OCI-LY7 (cell line): ENCODE data around the gene PPP2R5C. TPM values are rescaled to one million over a fixed set of nuclear protein-coding genes. Genes with fewer than 3 reads are reported as not detected.

ENCODE experiments used
- BruUV-seq: library from RNA; stranded (reverse); fragments of 400-500 nt; replicated peaks from 2 replicates; lab custom pipeline; 2021; lab: Mats Ljungman, UMichigan
- CTCF ChIA-PET: fragments of 300-600 bp; sonication (Branson Sonifier 250); formaldehyde crosslinking; loops from one replicate; lab custom pipeline; 2022; ENCODE audit warnings: antibody characterized with exemption; ENCODE audit not compliant: unreplicated experiment; lab: Charles Lee
- POLR2A ChIA-PET: fragments of 300-600 bp; sonication (Branson Sonifier 250); formaldehyde crosslinking; loops from one replicate; lab custom pipeline; 2022; ENCODE audit warnings: antibody characterized with exemption; lab: Charles Lee
- DNase-seq: peaks from one replicate; pipeline ENCODE4 v3.0.0-alpha.2; 2015; ENCODE audit warnings: low spot score
- H2AFZ ChIP-seq: fragments of 200-600 bp; sonication (generic), shearing (Covaris generic); 2 replicates; pipeline ENCODE4 v1.6.1; 2014; ENCODE audit warnings: mild to moderate bottlenecking, antibody characterized with exemption, low read length, moderate library complexity
- H3K27ac ChIP-seq: fragments of 200-600 bp; sonication (generic); 2 replicates; pipeline ENCODE4 v1.5.1; 2014; ENCODE audit warnings: mixed run types, low read depth, mild to moderate bottlenecking, moderate library complexity, low read length, inconsistent platforms; ENCODE audit not compliant: poor library complexity, severe bottlenecking
- H3K36me3 ChIP-seq: fragments of 200-600 bp; sonication (generic); 2 replicates; pipeline ENCODE4 v1.6.1; 2014; ENCODE audit warnings: mild to moderate bottlenecking, antibody characterized with exemption, low read length, moderate library complexity, mixed read lengths; ENCODE audit not compliant: insufficient read depth
- H3K4me1 ChIP-seq: fragments of 200-600 bp; sonication (generic); 2 replicates; pipeline ENCODE4 v1.5.1; 2014; ENCODE audit warnings: mild to moderate bottlenecking, low read length; ENCODE audit not compliant: insufficient read depth, poor library complexity, severe bottlenecking
- H3K4me2 ChIP-seq: fragments of 200-600 bp; sonication (generic); 2 replicates; pipeline ENCODE4 v1.6.1; 2014; ENCODE audit warnings: mild to moderate bottlenecking, low read length
- H3K4me3 ChIP-seq: fragments of 200-600 bp; sonication (generic); 2 replicates; pipeline ENCODE4 v1.5.1; 2014; ENCODE audit warnings: mild to moderate bottlenecking, low read depth, low read length; ENCODE audit not compliant: poor library complexity, severe bottlenecking
- H3K79me2 ChIP-seq: fragments of 200-600 bp; sonication (generic); 2 replicates; pipeline ENCODE4 v1.6.1; 2016; ENCODE audit warnings: low read depth, mild to moderate bottlenecking, low read length, moderate library complexity, mixed read lengths; ENCODE audit not compliant: insufficient read depth
- H3K9me2 ChIP-seq: fragments of 200-600 bp; sonication (generic); 2 replicates; pipeline ENCODE4 v1.6.1; 2016; ENCODE audit warnings: mild to moderate bottlenecking, low read length, mixed read lengths; ENCODE audit not compliant: insufficient read depth
- H3K9me3 ChIP-seq: fragments of 200-600 bp; sonication (generic); 2 replicates; pipeline ENCODE4 v1.6.1; 2014; ENCODE audit warnings: mild to moderate bottlenecking, mixed run types, low read length, mixed read lengths
- H4K20me1 ChIP-seq: fragments of 200-600 bp; sonication (generic); 2 replicates; pipeline ENCODE4 v1.6.1; 2014; ENCODE audit warnings: mild to moderate bottlenecking, antibody characterized with exemption, low read length, moderate library complexity, mixed read lengths; ENCODE audit not compliant: insufficient read depth
- EZH2phosphoT487 ChIP-seq: fragments of 200-600 bp; sonication (generic); IDR thresholded peaks from 2 replicates; pipeline ENCODE4 v1.6.1; 2018; ENCODE audit warnings: low read depth, borderline replicate concordance, mild to moderate bottlenecking, mixed run types, antibody characterized with exemption, low read length, moderate library complexity, mixed read lengths
- intact Hi-C: fragments of 100-400 bp; cut with micrococcal nuclease; formaldehyde crosslinking; loops from one replicate; pipeline ENCODE4 v1.10.0; 2022; ENCODE audit not compliant: unreplicated experiment
- total RNA-seq, 2 experiments: library from RNA; depleted of rRNA in 1 of 2; stranded (reverse); fragments of >200 nt in 1 of 2; shearing (Covaris generic) in 1 of 2; gene quantifications; 2 replicates each; pipeline ENCODE4 v1.2.3, GENCODE V29; 2014 to 2022
- TF ChIP-seq, protein P1 (sequence below): fragments of 200-600 bp; sonication (generic); conservative IDR thresholded peaks from 2 replicates; pipeline ENCODE4 v1.5.1; 2014; ENCODE audit warnings: mild to moderate bottlenecking, antibody characterized with exemption, low read length, moderate library complexity, mixed read lengths

Gene PPP2R5C
- total RNA-seq, 2 experiments from 2014 or later, result 161 to 236 TPM

DNA sequence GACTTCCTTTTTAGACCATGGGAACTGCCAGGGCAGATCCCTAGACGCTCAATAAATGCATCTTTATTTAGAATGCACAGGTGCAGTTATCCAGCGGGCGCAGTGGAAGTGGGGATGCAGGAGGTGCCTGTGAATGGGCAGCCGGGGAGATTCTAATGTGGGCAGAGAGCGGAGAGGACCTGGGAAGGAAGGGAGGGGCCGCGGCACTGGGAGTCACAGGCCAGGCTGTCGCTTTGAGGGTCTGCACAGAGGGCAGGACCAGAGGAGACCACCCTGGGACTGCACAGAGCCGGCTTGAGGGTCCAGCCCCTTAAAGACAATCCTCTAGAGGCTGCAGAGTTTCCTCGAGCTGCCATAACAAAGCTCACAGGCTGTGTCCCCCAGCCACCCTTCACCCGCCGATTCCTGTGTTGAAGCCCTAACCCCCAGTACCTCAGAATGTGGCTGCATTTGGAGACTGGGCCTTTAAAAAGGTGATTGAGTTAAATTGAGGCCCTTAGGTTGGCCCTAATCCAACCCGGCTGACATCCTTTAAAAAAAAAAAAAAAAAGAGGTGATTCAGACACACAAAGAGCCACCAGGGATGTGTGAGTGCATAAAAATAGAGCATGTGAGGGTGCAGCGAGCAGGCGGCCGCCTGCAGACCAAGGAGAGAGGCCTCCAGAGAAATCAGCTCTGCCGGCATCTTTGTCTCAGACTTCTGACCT lies 44.4 kb upstream of the PPP2R5C start:
- BruUV-seq, result no TSS peak
- Histone ChIP-seq H3K36me3 (no peaks in the 10 kb centered on the region), H3K4me3 (no peak overlapping the region), H4K20me1 (no peaks in the 10 kb centered on the region), H3K4me2 (no peak overlapping the region), H3K9me3 (no peaks in the 10 kb centered on the region), H3K27ac (no peak overlapping the region), H3K4me1 (peaks cover 5% of the 10 kb centered on the region), H3K9me2 (no peaks in the 10 kb centered on the region), H2AFZ (no peak overlapping the region), H3K79me2 (no peaks in the 10 kb centered on the region)
- CTCF ChIA-PET, result interaction anchor here (0.6 kb wide), 1 partner anchor 9 kb away, joined by 4 read pairs; no protein-coding TSS in a partner anchor
- POLR2A ChIA-PET, result interaction anchor here (0.7 kb wide), 1 partner anchor 229 kb away, joined by 5 read pairs; no protein-coding TSS in a partner anchor
- intact Hi-C loops, result no loop called here
- no peak for DNase-seq
- TF ChIP-seq, protein P1, sequence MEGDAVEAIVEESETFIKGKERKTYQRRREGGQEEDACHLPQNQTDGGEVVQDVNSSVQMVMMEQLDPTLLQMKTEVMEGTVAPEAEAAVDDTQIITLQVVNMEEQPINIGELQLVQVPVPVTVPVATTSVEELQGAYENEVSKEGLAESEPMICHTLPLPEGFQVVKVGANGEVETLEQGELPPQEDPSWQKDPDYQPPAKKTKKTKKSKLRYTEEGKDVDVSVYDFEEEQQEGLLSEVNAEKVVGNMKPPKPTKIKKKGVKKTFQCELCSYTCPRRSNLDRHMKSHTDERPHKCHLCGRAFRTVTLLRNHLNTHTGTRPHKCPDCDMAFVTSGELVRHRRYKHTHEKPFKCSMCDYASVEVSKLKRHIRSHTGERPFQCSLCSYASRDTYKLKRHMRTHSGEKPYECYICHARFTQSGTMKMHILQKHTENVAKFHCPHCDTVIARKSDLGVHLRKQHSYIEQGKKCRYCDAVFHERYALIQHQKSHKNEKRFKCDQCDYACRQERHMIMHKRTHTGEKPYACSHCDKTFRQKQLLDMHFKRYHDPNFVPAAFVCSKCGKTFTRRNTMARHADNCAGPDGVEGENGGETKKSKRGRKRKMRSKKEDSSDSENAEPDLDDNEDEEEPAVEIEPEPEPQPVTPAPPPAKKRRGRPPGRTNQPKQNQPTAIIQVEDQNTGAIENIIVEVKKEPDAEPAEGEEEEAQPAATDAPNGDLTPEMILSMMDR, result no peak
- no peak for TF ChIP-seq EZH2phosphoT487

DNA sequence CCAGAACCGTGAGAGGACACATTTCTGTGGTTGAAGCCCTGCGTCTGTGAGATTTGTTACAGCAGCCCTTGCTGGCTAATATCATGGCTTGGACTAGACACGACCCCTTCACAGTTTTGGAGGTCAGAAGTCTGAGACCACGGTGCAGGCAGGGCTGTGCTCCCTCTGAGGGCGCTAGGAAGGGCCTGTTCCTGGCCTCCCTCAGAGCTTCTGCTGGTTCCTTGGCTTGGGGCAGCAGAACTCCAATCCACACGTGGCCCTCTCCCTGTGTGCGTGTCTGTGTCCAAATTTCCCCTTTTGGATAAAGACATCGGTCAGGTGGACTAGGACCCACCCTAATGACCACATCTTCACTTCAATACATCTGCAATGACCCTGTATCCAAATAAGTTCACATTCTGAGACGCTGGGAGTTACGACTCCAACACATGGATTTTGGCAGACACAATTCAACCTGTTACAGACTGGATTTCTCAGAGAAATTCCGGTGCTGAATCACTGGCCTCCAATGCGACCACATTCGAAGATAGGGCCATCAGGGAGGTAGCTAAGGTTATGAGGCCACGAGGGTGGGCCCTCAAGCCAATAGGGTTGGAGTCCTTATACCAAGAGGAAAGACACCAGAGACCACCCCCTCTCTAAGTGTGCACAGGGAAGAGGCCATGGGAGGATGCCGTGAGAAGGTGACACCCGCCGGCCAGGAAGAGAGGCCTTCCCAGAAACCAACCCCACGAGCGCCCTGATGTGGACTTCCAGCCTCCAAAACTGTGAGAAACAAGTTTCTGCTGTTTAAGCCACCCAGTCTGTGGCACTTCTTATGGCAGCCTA lies 43.6 kb upstream of the PPP2R5C start:
- Histone ChIP-seq H3K9me3 (no peaks in the 10 kb centered on the region), H4K20me1 (no peaks in the 10 kb centered on the region), H3K79me2 (no peaks in the 10 kb centered on the region), H3K36me3 (no peaks in the 10 kb centered on the region), H3K9me2 (no peaks in the 10 kb centered on the region), H3K4me3 (no peak overlapping the region), H2AFZ (no peak overlapping the region), H3K4me1 (peaks cover 8% of the 10 kb centered on the region), H3K27ac (no peak overlapping the region), H3K4me2 (no peak overlapping the region)
- ChIA-PET POLR2A (interaction anchor here (0.7 to 1.0 kb wide), 2 partner anchors 91 to 228 kb away, joined by 5 read pairs; no protein-coding TSS in a partner anchor), CTCF (interaction anchor here (0.6 kb wide), 1 partner anchor 10 kb away, joined by 4 read pairs; no protein-coding TSS in a partner anchor)
- BruUV-seq, result no TSS peak
- intact Hi-C loops, result no loop called here
- TF ChIP-seq, protein P1, result no peak
- TF ChIP-seq EZH2phosphoT487, result no peak
- DNase-seq, result no peak
